Stimulated activated CD8-positive, alpha-beta memory T cell treated with anti-CD3 and anti-CD28 coated beads, Interleukin-2, amount 100 ng/mL, for 48 hours (primary cell): Measurements from ENCODE around the gene MYO10.

Experiments
- DNase-seq, 2 donors: peaks; one replicate each; pipeline ENCODE4 v3.0.0-alpha.2; 2020; ENCODE audit warnings: low read depth in 2 of 2

Gene MYO10

GRCh38 chr5:16812911-16813310 is 123.2 kb downstream of the MYO10 start:
- DNase-seq, result no peak

- no peak for DNase-seq
These were observed 123.6 kb downstream of the MYO10 start for GRCh38 chr5:16812448-16812847.

DNA sequence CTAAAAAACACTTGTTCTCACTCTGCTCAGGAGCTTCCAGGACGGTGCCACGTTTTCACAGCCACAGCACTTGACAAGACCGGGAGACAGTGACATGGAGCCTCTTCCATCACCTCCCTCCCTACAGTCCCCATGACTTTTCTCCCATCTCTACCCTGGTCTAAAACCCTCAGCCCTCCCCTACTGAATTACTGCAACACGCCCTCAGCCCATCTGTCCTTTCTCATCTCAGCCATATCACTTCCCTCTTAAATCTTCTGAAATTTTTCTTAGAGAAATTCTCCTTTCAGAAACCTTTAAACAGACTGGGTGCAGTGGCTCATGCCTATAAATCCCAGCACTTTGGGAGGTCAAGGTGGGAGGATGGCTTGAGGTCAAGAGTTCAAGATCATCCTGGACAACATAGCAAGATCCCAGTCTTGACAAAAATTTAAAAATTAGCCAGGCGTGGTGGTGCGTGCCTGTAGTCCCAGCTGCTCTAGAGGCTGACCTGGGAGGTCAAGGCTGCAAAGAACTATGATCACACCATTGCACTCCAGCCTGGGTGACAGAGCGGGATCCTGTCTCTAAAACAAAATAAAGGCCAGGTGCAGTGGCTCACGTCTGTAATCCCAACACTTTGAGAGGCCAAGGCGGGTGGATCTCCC is 125.8 kb downstream of the MYO10 start:
- DNase-seq, result no peak

DNA sequence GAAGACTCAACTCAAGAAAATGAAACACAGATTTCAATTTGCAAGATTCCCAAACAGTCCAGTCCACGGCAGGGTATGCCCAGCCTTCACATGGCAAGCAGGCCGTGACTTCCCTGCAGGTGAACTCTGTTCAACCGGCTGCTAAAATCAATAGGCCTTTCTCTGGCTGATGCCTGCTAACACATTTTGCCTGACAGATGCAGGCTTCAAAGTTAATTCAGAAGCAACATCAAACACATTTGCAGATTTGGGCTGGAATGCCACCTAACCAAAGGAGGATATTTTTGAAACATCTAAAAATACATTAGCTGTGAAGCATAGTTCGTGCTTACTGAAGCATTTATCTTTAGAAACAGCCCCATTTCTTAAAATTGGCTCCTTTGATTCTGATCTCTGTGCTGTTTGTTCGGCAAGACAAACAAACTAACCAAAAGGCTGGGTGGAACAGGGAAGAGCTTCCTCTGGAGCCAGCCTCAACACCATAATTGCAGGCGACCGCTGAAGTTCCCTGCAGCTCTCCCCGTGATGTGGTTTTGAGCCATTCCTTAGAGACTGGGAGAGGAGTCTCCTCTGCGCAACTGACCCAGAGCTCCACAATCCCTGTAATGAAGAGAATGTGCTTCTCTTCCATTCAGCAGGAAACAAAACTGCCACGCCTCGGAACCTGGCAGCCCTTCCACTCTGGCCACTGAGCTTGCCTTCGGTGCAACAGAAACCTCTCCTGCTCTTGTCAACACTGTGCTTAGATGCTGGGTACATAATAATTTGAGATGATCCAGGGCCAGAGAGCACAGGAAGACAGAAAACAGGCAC is 126.5 kb downstream of the MYO10 start:
- no peak for DNase-seq

- no peak for DNase-seq
These were observed 127.1 kb downstream of the MYO10 start for GRCh38 chr5:16809010-16809394.

DNA sequence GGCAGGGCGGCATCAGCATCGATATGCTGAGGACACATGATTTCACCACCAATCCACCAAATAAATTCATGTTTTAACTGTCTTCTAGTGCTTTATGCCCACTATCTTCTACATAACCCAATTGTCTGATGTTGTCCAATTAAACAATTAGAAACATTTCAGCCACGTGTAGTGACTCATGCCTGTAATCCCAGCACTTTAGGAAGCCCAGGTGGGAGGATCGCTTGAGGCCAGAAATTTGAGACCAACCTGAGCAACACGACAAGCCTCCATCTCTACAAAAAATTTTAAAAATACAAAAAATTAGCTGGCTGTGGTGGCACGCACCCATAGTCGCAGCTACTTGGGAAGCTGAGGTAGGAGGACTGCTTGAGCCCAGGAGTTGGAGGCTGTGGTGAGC is 128.1 kb downstream of the MYO10 start:
- DNase-seq, result no peak

- DNase-seq, result no peak
These were observed 128.6 kb downstream of the MYO10 start for GRCh38 chr5:16807547-16807864.

GRCh38 chr5:16806711-16807546 is 129.2 kb downstream of the MYO10 start:
- DNase-seq, result no peak

DNA sequence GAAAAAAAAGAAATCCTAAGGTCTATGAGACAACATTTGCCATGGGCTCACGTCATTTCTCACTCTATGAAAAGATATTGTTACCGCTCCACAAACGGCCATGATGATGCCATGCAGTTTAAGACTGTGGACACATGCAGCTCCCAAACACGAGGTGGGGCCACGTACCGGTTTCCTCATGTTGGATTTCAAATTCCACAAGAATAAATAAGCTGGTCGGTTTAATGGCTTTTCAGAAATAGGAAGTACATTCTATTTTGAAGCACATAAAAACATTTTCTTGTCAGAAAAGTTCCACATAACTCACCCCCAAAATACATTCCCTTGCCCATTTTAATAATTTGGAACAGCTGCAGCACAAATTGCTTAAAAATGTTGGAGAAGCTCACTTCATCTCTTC is 130.6 kb downstream of the MYO10 start:
- no peak for DNase-seq

- DNase-seq, result no peak
These were observed 132.3 kb downstream of the MYO10 start for GRCh38 chr5:16803831-16804230.

GRCh38 chr5:16800477-16800876 is 135.6 kb downstream of the MYO10 start:
- no peak for DNase-seq

DNA sequence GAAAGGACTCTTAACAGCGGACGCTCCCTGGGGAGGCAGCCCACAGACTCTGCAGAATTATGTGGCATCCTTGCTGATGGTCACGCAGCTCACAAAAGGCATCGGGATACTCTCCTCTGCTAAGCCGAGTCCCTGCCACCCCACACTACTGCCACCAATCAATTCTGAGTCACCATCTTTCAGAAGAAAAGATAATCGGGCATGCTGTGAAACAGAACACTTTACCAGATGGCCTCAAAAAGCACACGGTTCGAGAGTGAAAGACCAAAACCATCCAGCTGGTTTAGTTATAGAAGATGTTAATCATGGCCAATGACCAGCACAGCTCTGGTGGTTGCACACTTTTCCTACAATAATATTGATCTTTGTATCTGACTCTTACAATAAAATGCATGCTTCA is 136.3 kb downstream of the MYO10 start:
- no peak for DNase-seq

DNA sequence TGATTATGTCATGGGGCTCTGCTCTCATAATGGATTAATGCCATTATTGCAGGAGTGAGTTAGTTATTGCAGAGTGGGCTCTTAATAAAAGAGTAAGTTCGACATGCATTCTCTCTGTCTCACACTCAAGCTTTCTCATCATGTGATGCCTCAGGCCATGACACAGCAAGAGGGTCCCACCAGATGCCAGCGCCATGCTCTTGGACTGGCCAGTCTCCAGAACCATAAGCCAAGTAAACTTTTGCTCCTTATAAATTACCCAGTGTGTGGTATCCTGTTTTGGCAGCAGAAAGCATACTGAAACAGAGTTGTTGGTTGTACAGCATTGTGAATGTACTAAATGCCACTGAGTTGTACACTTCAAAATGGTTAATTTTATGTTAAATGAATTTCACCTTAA is 138.1 kb downstream of the MYO10 start:
- no peak for DNase-seq

DNA sequence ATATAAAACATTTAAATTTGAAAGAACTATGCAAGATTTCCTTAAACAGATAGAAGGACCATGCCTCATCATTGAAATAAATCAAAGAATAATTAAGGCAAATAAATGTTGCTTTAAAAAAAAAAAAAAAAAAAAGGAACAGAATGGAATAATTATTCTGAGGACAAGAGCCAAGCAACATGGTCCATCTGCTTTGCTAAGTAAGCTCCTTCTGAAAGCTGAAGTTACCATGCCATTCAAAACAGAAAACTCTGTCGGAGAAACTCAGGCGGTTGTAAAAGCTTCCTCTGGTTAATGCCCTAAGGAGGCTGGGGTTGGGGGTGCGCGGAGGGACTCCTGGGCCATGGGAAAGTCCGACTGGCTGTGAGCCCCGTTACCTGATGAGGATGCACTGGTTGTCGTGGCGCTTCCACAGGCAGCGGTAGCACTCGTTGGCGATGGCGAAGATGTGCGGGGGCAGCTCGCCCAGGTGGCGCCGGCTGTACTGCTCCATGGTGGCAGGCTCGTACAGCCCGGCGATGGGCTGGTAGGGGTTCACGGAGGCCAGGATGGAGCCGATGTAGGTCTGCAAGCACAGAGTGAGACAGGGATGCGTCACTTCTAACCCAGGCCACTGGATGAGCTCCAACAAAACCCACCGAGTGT is 141.7 kb downstream of the MYO10 start:
- no peak for DNase-seq

- no peak for DNase-seq
These were observed 143.4 kb downstream of the MYO10 start for GRCh38 chr5:16792598-16793275.

GRCh38 chr5:16791904-16792597 is 144.0 kb downstream of the MYO10 start:
- DNase-seq, result no peak

GRCh38 chr5:16791036-16791705 is 144.9 kb downstream of the MYO10 start:
- DNase-seq, result no peak

DNA sequence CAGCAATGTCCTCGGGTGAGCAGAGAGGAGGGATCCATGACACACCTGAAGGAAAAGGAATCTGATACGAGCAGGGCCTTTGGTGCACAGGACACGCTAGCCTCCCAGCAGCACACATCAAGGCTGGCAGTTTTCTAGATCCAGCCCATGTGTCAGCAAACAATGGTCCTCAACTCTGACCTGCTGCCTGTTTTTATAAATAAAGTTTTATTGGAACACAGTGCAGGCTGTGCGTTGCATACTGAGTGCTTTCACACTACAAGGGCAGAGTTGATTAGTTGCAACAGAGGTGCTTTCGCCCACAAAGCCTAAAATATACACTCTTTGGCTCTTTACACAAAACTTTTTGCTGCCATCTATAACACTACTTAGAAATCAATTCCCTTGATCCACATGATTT is 147.1 kb downstream of the MYO10 start:
- no peak for DNase-seq

- no peak for DNase-seq
These were observed 148.8 kb downstream of the MYO10 start for GRCh38 chr5:16787278-16787677.
